ENCODE measurements around the gene FRMD4A.
"Not testable (repeated sequence)": the region's sequence is repeated elsewhere in the genome, so short reads cannot be mapped to it uniquely, and the experiment has no call there.

Gene FRMD4A

GRCh38 chr10:13915710-13916109, 415.0 kb downstream of the FRMD4A start:
- H3K27me3 ChIP-seq (ENCODE audit: low read depth, low read length): no peaks in the 10 kb centered on the region
- H3K4me1 ChIP-seq (ENCODE audit: control insufficient read depth in 1 of 2, insufficient read depth in 2 of 2, low read length in 2 of 2): peaks cover 0 to 4% of the 10 kb centered on the region in 2 donors
- no peaks in the 10 kb centered on the region for H3K9me3 ChIP-seq (ENCODE audit: control insufficient read depth in 1 of 2, low read length in 2 of 2)
- no peak overlapping the region for H3K27ac ChIP-seq (ENCODE audit: low read length)
- no peak overlapping the region for H3K4me3 ChIP-seq (ENCODE audit: low read depth in 1 of 2, low read length in 2 of 2)
- H3K36me3 ChIP-seq (ENCODE audit: control insufficient read depth in 1 of 2, insufficient read depth in 2 of 2, low read length in 2 of 2): no peaks in the 10 kb centered on the region

- Histone ChIP-seq H3K27me3 (ENCODE audit: low read depth, low read length) (no peaks in the 10 kb centered on the region), H3K9me3 (ENCODE audit: control insufficient read depth in 1 of 2, low read length in 2 of 2) (peaks cover 0 to 4% of the 10 kb centered on the region in 2 donors), H3K36me3 (ENCODE audit: control insufficient read depth in 1 of 2, insufficient read depth in 2 of 2, low read length in 2 of 2) (no peaks in the 10 kb centered on the region), H3K4me1 (ENCODE audit: control insufficient read depth in 1 of 2, insufficient read depth in 2 of 2, low read length in 2 of 2) (peaks cover 0 to 4% of the 10 kb centered on the region in 2 donors), H3K27ac (ENCODE audit: low read length) (no peak overlapping the region), H3K4me3 (ENCODE audit: low read depth in 1 of 2, low read length in 2 of 2) (no peak overlapping the region)
Measured at GRCh38 chr10:13913897-13914296, 416.8 kb downstream of the FRMD4A start.

GRCh38 chr10:13911821-13912520, 418.8 kb downstream of the FRMD4A start:
- Histone ChIP-seq H3K27ac (ENCODE audit: low read length) (no peak overlapping the region), H3K9me3 (ENCODE audit: control insufficient read depth in 1 of 2, low read length in 2 of 2) (peaks cover 0 to 4% of the 10 kb centered on the region in 2 donors), H3K27me3 (ENCODE audit: low read depth, low read length) (no peaks in the 10 kb centered on the region), H3K4me3 (ENCODE audit: low read depth in 1 of 2, low read length in 2 of 2) (no peak overlapping the region), H3K4me1 (ENCODE audit: control insufficient read depth in 1 of 2, insufficient read depth in 2 of 2, low read length in 2 of 2) (peaks cover 0 to 4% of the 10 kb centered on the region in 2 donors), H3K36me3 (ENCODE audit: control insufficient read depth in 1 of 2, insufficient read depth in 2 of 2, low read length in 2 of 2) (no peaks in the 10 kb centered on the region)

- peaks cover 0 to 4% of the 10 kb centered on the region in 2 donors for H3K9me3 ChIP-seq (ENCODE audit: control insufficient read depth in 1 of 2, low read length in 2 of 2)
- no peak overlapping the region for H3K27ac ChIP-seq (ENCODE audit: low read length)
- no peaks in the 10 kb centered on the region for H3K27me3 ChIP-seq (ENCODE audit: low read depth, low read length)
- H3K4me3 ChIP-seq (ENCODE audit: low read depth in 1 of 2, low read length in 2 of 2): no peak overlapping the region
- no peaks in the 10 kb centered on the region for H3K36me3 ChIP-seq (ENCODE audit: control insufficient read depth in 1 of 2, insufficient read depth in 2 of 2, low read length in 2 of 2)
- H3K4me1 ChIP-seq (ENCODE audit: control insufficient read depth in 1 of 2, insufficient read depth in 2 of 2, low read length in 2 of 2): peaks cover 0 to 4% of the 10 kb centered on the region in 2 donors
Measured at GRCh38 chr10:13909516-13910258, 421.0 kb downstream of the FRMD4A start.

GRCh38 chr10:13908475-13908874, 422.2 kb downstream of the FRMD4A start:
- no peaks in the 10 kb centered on the region for H3K27me3 ChIP-seq (ENCODE audit: low read depth, low read length)
- peaks cover 0 to 4% of the 10 kb centered on the region in 2 donors for H3K4me1 ChIP-seq (ENCODE audit: control insufficient read depth in 1 of 2, insufficient read depth in 2 of 2, low read length in 2 of 2)
- H3K9me3 ChIP-seq (ENCODE audit: control insufficient read depth in 1 of 2, low read length in 2 of 2): peaks cover 0 to 4% of the 10 kb centered on the region in 2 donors
- no peak overlapping the region for H3K27ac ChIP-seq (ENCODE audit: low read length)
- H3K4me3 ChIP-seq (ENCODE audit: low read depth in 1 of 2, low read length in 2 of 2): no peak overlapping the region
- H3K36me3 ChIP-seq (ENCODE audit: control insufficient read depth in 1 of 2, insufficient read depth in 2 of 2, low read length in 2 of 2): no peaks in the 10 kb centered on the region

GRCh38 chr10:13907570-13907969, 423.2 kb downstream of the FRMD4A start:
- no peak overlapping the region for H3K27ac ChIP-seq (ENCODE audit: low read length)
- H3K9me3 ChIP-seq (ENCODE audit: control insufficient read depth in 1 of 2, low read length in 2 of 2): peaks cover 0 to 4% of the 10 kb centered on the region in 2 donors

GRCh38 chr10:13905281-13905680, 425.4 kb downstream of the FRMD4A start:
- peaks cover 0 to 4% of the 10 kb centered on the region in 2 donors for H3K9me3 ChIP-seq (ENCODE audit: control insufficient read depth in 1 of 2, low read length in 2 of 2)
- H3K4me1 ChIP-seq (ENCODE audit: control insufficient read depth in 1 of 2, insufficient read depth in 2 of 2, low read length in 2 of 2): no peaks in the 10 kb centered on the region
- H3K4me3 ChIP-seq (ENCODE audit: low read depth in 1 of 2, low read length in 2 of 2): no peak overlapping the region
- no peak overlapping the region for H3K27ac ChIP-seq (ENCODE audit: low read length)
- no peaks in the 10 kb centered on the region for H3K36me3 ChIP-seq (ENCODE audit: control insufficient read depth in 1 of 2, insufficient read depth in 2 of 2, low read length in 2 of 2)
- H3K27me3 ChIP-seq (ENCODE audit: low read depth, low read length): no peaks in the 10 kb centered on the region

More at GRCh38 chr10:13907570-13907969, 423.2 kb downstream of the FRMD4A start:
- no peaks in the 10 kb centered on the region for H3K27me3 ChIP-seq (ENCODE audit: low read depth, low read length)
- H3K36me3 ChIP-seq (ENCODE audit: control insufficient read depth in 1 of 2, insufficient read depth in 2 of 2, low read length in 2 of 2): no peaks in the 10 kb centered on the region
- no peak overlapping the region for H3K4me3 ChIP-seq (ENCODE audit: low read depth in 1 of 2, low read length in 2 of 2)
- H3K4me1 ChIP-seq (ENCODE audit: control insufficient read depth in 1 of 2, insufficient read depth in 2 of 2, low read length in 2 of 2): peaks cover 0 to 4% of the 10 kb centered on the region in 2 donors

GRCh38 chr10:13904064-13904463, 426.7 kb downstream of the FRMD4A start:
- Histone ChIP-seq H3K4me1 (ENCODE audit: control insufficient read depth in 1 of 2, insufficient read depth in 2 of 2, low read length in 2 of 2) (no peaks in the 10 kb centered on the region), H3K36me3 (ENCODE audit: control insufficient read depth in 1 of 2, insufficient read depth in 2 of 2, low read length in 2 of 2) (no peaks in the 10 kb centered on the region), H3K27ac (ENCODE audit: low read length) (no peak overlapping the region), H3K9me3 (ENCODE audit: control insufficient read depth in 1 of 2, low read length in 2 of 2) (no peaks in the 10 kb centered on the region), H3K27me3 (ENCODE audit: low read depth, low read length) (no peaks in the 10 kb centered on the region), H3K4me3 (ENCODE audit: low read depth in 1 of 2, low read length in 2 of 2) (no peak overlapping the region)

GRCh38 chr10:13902868-13903587, 427.7 kb downstream of the FRMD4A start:
- Histone ChIP-seq H3K9me3 (ENCODE audit: control insufficient read depth in 1 of 2, low read length in 2 of 2) (no peaks in the 10 kb centered on the region), H3K27ac (ENCODE audit: low read length) (no peak overlapping the region), H3K4me1 (ENCODE audit: control insufficient read depth in 1 of 2, insufficient read depth in 2 of 2, low read length in 2 of 2) (no peaks in the 10 kb centered on the region), H3K4me3 (ENCODE audit: low read depth in 1 of 2, low read length in 2 of 2) (no peak overlapping the region), H3K27me3 (ENCODE audit: low read depth, low read length) (no peaks in the 10 kb centered on the region), H3K36me3 (ENCODE audit: control insufficient read depth in 1 of 2, insufficient read depth in 2 of 2, low read length in 2 of 2) (no peaks in the 10 kb centered on the region)

GRCh38 chr10:13899941-13900340, 430.8 kb downstream of the FRMD4A start:
- no peaks in the 10 kb centered on the region for H3K27me3 ChIP-seq (ENCODE audit: low read depth, low read length)
- H3K36me3 ChIP-seq (ENCODE audit: control insufficient read depth in 1 of 2, insufficient read depth in 2 of 2, low read length in 2 of 2): no peaks in the 10 kb centered on the region
- no peak overlapping the region for H3K4me3 ChIP-seq (ENCODE audit: low read depth in 1 of 2, low read length in 2 of 2)
- H3K27ac ChIP-seq (ENCODE audit: low read length): no peak overlapping the region
- no peaks in the 10 kb centered on the region for H3K4me1 ChIP-seq (ENCODE audit: control insufficient read depth in 1 of 2, insufficient read depth in 2 of 2, low read length in 2 of 2)
- H3K9me3 ChIP-seq (ENCODE audit: control insufficient read depth in 1 of 2, low read length in 2 of 2): no peaks in the 10 kb centered on the region

- not testable (repeated sequence) for H3K27me3 ChIP-seq (ENCODE audit: low read depth, low read length); H3K36me3 ChIP-seq (ENCODE audit: control insufficient read depth in 1 of 2, insufficient read depth in 2 of 2, low read length in 2 of 2); H3K4me3 ChIP-seq (ENCODE audit: low read depth in 1 of 2, low read length in 2 of 2); H3K27ac ChIP-seq (ENCODE audit: low read length); H3K9me3 ChIP-seq (ENCODE audit: control insufficient read depth in 1 of 2, low read length in 2 of 2); H3K4me1 ChIP-seq (ENCODE audit: control insufficient read depth in 1 of 2, insufficient read depth in 2 of 2, low read length in 2 of 2)
Measured at GRCh38 chr10:13896146-13896545, 434.6 kb downstream of the FRMD4A start.
